HS-27A (cell line): ENCODE data around the gene TMEM41B.
"Not testable (repeated sequence)": the region's sequence is repeated elsewhere in the genome, so short reads cannot be mapped to it uniquely, and the experiment has no call there.

Experiments
- DNase-seq: peaks from one replicate; pipeline ENCODE4 v3.0.0-alpha.2; 2012; ENCODE audit warnings: low read depth, missing footprints

TMEM41B gene

DNA sequence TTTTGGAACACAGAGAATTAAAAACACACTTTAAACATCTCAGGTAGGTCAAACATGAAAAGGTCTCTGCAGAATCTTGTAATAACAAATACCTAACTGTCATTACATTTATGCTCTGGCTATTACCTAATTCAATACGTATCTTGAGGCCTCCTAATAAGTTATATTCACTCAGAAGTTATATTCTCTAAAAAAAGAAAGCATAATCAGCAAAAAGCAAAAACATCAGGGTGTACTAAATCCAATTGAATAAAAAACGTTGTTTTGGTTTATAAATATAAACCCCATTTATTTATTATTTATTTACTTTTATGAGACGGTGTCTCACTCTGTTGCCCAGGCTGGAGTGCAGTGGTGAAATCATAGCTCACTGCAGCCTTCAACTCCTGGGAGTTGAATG lies 10.2 kb downstream of the TMEM41B start:
- no peak for DNase-seq

DNA sequence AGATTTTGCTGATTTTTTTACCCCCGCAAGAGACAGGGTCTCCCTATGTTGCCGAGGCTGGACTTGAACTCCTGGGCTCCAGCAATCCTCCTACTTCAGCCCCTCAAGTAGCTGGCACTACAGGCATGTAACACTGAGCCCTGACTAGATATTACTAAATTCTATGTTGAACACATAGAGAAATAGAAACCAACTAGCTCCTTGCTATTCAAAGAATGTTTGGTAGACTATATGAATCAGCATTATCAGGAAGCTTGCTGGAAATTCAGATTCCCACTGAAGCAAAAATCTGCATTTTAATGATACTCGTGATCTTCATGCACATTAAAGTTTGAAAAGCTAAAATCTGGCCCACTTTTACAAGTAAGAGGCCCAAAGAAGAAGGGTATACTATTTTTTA lies 11.9 kb downstream of the TMEM41B start:
- DNase-seq, result no peak

DNA sequence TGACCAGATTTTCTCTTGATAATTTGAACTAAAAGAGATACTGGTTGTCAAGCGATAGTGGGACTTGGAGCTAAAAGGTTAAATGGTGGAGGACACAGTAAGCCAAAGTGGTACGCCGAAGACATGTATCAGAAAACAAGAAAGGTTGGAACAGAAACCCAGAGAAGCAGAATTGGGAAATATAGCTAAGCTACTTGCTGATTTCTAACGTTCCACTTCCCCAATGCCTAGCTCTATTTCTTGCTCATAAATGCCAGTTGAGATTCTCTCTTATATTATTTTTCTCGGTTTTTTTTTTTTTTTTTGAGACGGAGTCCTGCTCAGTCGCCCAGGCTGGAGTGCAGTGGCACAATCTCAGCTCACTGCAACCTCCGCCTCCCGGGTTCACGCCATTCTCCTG lies 12.7 kb downstream of the TMEM41B start:
- DNase-seq, result no peak

DNA sequence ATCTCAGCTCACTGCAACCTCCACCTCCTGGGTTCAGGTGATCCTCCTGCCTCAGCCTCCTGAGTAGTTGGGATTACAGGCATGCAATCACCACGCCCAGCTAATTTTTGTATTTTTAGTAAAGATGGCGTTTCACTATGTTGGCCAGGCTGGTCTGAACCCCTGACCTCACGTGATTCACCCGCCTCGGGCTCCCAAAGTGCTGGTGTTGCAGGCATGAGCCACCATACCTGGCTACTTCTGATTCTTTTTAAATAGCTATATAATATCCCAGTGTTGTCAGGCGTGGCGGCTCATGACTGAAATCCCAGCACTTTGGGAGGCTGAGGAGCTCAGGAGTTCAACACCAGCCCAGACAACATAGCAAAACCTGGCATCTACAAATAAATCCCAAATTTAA lies 20.7 kb downstream of the TMEM41B start:
- no peak for DNase-seq

DNA sequence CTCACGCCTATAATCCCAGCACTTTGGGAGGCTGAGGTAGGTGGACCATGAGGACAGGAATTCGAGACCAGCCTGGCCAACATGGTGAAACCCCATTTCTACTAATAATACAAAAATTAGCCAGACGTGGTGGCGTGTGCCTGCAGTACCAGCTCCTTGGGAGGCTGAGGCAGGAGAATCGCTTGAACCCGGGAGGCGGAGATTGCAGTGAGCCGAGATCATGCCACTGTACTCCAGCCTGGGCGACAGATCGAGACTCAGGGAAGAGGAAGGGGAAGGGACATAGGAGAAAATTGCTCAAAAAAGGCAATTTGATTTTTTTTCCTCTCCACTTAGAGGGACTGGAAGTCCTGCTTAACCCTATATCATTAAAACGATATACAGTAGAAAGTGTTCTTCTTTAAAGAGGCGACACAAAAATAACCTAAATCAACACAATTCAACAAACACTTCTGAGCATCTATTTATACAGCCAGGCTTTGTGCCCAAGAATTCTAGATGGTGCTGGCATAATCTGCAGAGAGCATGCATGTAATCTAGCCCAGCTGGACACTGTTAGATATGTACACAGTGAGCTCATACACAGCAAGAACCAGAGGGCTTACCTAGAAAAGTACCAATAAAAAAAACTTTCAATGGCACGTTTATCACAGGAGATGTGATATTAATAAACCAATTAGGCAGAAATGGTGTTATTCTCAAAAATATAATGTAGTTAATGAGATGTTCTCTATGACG lies 28.4 kb downstream of the TMEM41B start:
- no peak for DNase-seq

DNA sequence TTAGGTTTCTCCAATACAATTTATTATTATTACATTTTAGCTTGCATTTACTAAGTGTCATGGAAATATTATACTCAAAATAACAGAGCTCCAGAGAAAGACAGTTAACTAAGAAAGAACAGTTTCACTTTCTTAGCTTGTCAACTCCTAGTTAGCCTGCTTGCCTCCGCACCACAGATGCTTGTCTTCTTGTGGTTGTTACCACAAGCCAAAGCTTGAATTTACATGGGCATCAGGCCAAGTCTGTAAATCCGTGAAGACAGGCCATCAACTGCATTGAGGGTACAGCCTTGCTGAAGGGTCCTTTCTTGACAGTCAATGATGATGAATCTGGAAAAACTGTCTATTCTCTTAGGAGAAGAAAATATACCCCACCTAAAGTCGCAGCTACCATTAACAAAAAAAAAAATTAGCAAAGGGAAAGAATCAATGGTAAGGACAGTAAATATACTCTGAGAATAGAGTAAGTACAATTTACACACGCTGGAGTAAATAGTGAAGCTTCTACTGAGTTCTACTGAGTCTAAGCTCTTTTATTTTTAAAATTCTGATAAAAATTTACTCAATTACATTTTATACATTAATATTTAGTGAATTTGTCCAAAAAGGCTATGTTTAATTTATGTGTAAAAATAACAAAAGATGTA lies 33.6 kb downstream of the TMEM41B start:
- no peak for DNase-seq

DNA sequence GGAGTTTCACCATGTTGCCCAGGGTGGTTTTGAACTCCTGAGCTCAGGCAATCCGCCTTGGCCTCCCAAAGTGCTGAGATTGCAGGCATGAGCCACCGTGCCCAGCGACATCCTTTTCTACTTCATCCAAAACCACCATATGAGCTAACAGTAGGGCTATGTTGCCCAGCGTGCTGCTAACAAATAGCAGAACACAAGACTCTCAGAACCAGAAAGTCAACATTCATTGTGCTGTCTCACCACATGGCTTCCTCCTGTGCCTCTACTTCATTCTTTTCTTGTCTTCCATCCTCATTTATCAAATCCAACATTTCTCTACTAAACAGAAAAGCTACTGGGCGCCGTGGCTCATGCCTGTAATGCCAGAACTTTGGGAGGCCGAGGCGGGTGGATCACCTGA lies 37.2 kb downstream of the TMEM41B start:
- DNase-seq, result no peak

DNA sequence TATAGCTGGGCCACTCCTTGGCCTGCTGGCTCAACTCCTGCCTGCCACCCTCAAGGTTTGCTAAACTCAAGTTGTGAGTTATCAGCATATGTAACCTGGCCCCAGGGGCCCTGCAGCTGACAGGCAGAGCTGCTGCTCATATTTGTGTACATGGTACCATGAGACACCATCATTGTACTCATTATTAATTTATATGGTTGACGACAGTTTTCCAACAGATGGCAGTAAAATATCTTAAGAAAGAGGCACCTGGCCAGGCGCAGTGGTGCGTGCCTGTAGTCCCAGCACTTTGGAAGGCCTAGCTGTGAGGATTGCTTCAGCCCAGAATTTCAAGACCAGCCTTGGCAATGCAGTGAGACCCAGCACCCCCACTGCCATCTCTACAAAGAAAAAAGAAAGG lies 37.8 kb downstream of the TMEM41B start:
- no peak for DNase-seq

DNA sequence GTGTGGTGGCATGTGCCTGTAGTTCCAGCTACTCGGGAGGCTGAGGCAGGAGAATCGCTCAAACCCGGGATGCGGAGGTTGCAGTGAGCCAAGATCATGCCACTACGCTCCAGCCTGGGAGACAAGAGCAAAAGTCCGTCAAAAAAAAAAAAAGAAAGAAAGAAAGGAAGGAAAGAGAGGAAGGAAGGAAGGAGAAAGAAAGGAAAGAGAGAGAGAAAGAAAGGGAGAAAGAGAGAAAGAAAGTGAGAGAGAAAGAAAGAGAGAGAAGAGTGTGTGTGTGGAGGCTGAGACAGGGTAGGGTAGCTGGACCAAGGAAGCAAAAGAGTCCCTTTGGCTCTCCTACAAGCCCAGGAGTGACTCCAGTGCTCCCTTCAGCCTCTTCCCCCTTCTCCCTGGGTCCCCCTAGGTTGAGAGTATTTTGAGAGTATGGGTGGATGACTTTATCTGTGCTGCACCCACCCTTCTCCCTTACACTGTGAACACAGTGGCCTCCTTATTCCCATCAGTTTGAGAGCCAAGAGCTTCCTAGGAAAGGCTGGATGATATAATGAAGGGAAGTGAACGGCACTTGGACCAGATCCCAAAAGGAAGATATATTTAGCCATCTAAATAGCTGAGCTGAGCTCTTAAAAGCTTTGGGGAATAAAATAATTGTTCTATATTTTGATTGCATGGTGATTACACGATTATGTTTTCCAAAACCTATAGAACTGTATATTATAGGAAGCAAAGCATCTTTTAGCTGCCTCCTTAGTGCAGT lies 39.7 kb downstream of the TMEM41B start:
- DNase-seq, result no peak

DNA sequence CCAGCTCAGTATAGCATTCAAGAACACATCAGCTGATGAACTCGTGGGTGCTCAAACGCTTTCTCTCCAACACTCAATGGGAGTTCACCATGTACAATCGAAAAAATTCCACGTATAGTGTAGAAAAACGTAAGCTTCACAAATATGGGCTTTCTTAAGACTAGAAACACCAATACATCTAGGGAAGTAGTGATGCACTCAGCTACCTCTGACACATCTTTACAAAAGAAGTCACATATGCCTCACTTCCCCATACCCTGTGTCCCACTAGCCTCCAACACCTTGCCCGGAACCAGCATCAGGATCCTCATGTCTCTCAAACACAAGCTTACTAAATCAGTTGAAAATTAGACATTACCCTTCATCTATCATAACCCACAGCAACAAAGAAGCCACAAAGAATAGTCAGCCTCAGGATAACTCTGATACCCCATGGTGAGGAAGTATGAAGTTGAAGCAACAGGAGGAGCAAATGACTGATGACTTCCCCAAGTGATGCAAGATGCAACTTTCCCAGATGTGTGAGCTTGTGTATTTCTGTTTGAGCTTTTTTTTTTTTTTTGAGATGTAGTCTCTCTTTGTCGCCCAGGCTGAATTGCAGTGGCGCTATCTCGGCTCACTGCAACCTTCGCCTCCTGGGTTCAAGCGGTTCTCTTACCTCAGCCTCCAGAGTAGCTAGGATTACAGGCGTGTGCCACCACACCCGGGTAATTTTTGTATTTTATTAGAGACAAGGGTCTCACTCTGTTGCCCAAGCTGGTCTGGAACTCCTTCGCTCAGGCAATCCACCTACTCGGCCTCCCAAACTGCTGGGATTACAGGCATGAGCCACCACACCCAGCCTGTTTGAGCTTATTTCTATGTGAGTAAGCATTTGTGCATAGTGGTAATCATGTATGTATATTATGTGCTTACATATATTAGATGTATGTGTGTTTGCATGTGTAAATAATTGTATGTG lies 40.7 kb downstream of the TMEM41B start:
- no peak for DNase-seq

DNA sequence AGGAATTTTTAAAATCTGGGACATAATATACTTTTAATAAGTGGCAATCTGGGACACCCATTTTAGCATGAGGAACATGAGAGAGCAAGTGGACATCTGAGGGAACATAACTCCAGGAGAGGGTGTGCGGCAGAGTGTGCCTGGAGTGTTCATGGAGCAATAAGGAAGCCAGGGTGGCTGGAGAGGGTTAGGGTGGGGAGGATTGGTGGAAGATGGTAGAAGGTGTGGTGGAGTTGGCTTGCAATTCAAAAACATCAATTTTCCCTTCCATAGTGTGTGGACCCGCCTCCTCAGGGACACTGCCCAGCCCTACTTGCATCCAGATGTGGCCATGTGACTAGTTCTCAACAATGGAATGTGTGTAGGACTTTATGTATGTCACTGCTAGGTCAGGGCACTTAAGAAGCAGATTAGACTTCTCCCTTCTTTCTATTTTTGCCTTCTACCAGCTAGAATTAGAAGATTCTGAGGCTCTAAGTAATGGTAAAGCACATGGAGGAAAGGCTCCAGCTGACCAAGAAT lies 44.8 kb downstream of the TMEM41B start:
- DNase-seq, result no peak

DNA sequence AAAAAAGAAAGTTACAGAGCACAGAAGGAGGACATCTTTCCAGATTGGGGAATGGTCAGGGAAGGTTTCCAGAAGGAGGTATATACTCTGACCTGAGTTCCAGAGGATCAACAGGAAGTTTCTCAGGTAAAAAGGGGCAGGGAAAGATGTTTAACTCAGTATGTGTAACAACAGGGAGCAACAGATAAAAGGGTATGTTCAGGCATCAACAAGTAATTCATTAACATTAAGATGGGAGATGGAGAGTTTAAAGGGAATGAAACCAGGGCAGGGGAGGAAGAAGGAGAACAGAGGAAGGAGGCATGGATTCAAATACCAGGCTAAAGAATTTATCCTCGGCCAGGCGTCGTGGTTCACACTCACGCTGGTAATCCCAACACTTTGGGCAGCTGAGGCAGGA lies 46.7 kb downstream of the TMEM41B start:
- no peak for DNase-seq

DNA sequence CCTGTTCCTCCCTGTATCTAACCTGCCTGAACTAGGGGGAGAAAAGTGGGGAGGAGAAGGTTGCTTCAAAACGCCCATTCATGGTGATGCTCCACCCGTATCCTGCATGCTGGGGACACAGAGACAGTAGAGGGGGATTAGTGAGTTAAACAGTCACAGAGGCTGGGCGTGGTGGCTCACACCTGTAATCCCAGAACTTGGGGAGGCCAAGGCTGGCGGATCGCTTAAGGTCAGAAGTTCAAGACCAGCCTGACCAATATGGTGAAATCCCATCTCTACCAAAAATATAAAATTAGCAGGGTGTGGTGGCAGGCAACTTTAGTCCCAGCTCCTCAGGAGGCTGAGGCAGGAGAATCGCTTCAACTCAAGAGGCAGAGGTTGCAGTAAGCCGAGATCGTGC lies 47.5 kb downstream of the TMEM41B start:
- no peak for DNase-seq

DNA sequence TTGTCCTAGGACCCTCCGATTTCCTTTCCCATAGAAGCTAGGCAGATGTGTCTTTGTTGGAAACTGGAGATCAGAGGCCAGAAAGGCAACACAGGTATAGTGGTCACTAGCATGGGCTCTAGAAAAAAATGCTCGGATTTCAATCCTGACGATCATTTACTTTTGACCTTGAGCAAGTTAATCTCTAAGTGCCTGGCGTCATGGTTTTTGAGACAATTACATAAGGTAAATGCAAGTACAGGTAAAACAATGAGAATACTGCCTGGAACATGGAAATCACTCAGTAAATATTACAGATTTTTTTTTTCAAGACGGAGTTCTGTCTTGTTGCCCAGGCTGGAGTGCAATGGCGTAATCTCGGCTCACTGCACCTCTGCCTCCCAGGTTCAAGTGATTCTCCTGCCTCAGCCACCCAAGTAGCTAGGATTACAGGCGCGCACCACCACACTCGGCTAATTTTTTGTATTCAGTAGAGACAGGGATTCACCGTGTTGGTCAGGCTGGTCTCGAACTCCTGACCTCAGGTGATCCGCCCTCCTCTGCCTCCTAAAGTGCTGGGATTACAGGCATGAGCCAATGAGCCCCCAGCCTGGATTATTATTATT lies 48.2 kb downstream of the TMEM41B start:
- no peak for DNase-seq

DNA sequence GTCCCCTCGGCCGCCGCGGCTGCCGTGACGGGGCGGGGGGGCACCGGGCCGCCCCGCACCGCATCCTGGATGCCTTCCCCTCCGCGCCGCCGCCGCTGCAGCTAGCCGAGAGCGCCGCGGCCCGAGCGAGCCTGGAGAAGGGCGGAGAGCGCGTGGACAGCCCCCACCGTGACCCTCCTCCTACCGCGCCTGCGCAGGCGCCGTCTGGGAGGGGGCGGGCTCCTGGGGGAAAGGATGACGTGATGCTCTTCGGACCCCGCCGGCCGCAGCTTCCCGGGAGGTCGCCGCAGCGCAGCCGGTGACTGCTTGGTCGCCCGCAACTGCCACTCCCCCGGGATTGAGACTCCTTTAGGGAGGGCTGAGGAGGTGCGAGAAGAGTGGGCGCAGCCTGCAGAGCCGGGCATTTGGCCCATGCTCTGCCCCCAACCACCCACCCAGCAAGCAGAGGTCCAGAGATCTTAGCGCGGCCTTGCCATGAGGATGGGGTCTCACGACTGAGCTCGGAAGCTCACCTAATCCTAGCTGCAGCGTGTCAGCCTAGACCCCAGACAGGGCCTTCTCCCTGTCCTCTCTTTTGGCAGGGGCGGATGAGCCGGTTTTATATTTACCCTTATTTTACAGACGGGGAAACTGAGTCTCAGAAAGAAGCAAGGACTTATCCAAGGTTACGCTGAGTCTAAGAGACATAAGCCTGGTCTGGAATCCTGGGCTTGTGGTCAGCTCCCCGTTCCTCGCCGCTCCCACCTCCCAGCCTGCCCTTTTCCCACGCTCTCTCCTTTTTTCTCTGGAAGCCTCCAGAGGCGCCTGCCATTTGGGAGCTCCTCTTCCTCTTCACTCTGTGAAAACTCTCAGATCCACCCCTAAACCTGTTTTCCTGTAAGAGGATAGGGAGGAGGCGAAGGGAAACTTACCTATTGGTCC lies 48.9 kb downstream of the TMEM41B start, which contains the start of gene DENND5A:
Gene DENND5A, minus strand, starts transcription at position 140 of the 921 bp plus-strand sequence. CDS start 281 bp downstream, outside the sequence.
- DNase-seq, result peak; percentile 40

DNA sequence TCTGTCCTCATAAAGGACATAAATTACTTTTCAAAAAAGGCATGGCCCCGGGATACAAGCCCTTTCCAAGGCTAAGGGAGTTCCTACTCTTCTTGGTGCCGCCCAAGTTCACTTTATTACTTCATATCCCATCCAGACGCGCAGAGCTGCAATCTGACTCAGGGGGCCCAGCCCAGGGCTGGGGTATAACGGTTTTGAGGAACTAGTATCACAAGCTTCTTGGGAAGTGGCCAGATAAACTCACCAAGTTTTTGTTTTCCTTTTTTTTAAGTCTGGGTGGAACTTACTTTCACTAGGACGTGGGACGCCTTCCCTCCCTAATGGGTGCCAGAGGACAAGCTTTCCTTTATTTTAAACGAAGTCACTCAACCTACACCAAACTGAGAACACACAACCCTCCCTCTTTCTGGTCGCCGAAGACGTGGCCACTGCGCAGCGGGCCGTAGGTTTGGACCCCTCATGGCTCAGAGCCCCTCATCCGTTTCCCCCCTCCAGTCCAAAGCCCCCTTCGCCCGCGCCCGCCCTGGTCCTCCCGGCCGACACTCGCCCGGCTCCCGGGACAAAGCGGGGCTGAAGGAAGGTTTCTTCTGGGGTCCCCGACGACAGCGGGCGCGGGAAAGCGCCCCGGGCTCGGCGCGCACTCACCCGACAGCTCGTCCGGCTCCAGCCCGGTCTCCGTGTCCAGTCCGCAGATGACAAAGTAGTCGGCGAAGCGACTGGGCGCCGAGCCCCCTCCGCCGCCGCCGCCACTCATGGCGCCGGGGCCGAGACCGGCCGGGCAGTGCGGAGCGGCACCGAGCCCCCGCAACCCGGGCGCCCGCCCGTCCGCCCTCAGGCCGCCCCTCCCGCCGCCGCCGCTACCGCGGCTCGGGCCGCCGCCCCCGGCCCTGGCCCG lies 49.8 kb downstream of the TMEM41B start:
- peak; percentile 55 for DNase-seq

DNA sequence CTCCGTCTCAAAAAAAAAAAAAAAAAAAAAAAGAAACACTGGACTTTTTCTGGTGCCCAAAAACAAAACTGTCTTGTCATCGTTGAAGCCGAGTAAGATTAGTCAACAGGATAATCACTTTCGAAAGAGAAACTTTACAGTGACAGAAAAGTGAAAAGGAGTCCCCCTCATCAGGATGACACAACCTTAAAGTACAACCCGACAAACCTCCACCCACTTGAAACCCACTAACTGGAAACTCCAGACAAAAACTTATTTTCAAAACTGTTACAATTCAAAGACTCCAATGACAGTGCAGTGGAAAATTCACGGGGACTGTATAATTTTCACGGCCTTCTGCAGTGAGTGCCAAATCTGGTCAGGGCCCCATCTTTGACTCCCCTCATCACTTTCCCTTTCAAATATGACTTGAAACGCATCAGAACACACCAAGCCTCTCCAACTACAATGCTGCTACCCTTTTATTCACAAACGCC lies 50.5 kb downstream of the TMEM41B start:
- no peak for DNase-seq

DNA sequence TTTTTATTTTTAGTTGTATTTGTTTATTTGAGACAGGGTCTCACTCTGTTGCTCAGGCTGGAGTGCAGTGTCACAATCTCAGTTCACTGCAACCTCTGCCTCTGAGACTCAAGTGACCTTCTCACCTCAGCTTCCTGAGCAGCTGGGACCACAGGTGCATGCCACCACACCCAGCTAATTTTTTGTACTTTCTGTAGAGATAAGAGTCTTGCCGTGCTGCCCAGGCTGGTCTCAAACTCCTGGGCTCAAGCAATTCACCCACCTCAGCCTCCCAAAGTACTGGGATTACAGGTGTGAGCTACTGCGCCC lies 53.6 kb downstream of the TMEM41B start:
- not testable (repeated sequence) for DNase-seq
